Measurements from ENCODE around the gene FBXO44.

FBXO44 gene

GRCh38 chr1:11610629-11611180, 44.0 kb upstream of the FBXO44 start:
- no peak overlapping the region for H3K4me3 ChIP-seq (replicated peaks; ENCODE audit: insufficient read depth, low read length)
- TF ChIP-seq, protein P1, sequence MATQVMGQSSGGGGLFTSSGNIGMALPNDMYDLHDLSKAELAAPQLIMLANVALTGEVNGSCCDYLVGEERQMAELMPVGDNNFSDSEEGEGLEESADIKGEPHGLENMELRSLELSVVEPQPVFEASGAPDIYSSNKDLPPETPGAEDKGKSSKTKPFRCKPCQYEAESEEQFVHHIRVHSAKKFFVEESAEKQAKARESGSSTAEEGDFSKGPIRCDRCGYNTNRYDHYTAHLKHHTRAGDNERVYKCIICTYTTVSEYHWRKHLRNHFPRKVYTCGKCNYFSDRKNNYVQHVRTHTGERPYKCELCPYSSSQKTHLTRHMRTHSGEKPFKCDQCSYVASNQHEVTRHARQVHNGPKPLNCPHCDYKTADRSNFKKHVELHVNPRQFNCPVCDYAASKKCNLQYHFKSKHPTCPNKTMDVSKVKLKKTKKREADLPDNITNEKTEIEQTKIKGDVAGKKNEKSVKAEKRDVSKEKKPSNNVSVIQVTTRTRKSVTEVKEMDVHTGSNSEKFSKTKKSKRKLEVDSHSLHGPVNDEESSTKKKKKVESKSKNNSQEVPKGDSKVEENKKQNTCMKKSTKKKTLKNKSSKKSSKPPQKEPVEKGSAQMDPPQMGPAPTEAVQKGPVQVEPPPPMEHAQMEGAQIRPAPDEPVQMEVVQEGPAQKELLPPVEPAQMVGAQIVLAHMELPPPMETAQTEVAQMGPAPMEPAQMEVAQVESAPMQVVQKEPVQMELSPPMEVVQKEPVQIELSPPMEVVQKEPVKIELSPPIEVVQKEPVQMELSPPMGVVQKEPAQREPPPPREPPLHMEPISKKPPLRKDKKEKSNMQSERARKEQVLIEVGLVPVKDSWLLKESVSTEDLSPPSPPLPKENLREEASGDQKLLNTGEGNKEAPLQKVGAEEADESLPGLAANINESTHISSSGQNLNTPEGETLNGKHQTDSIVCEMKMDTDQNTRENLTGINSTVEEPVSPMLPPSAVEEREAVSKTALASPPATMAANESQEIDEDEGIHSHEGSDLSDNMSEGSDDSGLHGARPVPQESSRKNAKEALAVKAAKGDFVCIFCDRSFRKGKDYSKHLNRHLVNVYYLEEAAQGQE (IDR thresholded peaks at IDR 0.05; ENCODE audit: insufficient replicate concordance, low read depth) = no peak
- H3K27ac ChIP-seq (replicated peaks) = no peak overlapping the region
- H3K27me3 ChIP-seq (ENCODE audit: insufficient read depth, poor library complexity, severe bottlenecking) = no peaks in the 10 kb centered on the region
- no peak for DNase-seq (ENCODE audit: low read depth in 1 of 2, low spot score in 1 of 2)

DNA sequence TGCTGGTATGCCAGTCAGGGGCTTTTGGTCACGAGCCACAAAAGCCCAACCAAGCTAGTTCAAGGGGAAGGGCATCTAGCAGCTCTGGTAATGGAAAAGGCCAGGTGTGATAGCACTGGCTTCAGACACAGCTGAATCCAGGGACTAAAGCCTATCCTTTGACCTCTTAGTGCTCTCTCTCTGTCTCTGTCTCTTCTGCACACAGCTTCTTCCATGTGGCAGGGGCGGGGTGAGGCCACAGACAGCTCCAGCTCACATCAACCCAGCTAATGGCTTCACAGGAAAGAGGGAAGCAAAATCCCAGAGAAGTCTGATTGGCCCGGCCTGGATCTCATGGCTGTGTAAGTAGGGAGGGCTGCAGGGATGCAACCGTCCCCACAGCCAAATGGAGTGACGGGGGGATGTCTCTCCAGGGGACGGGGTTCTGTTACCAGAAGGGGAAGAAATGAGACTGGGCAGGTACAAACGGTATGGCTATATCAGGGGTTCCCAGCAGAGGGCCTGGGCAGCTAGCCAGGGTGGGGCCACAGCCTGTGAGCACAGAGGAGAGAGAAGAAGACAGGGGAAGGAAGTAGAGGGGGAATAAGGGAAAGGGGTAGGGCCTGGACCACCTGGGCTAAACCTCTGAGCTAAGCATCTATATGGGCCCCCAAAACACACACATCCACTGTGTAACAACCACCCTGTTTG, 42.9 kb upstream of the FBXO44 start:
- H3K4me3 ChIP-seq (replicated peaks; ENCODE audit: insufficient read depth, low read length) = no peak overlapping the region
- H3K27me3 ChIP-seq (ENCODE audit: insufficient read depth, poor library complexity, severe bottlenecking) = no peaks in the 10 kb centered on the region
- TF ChIP-seq, protein P1 (IDR thresholded peaks at IDR 0.05; ENCODE audit: insufficient replicate concordance, low read depth) = no peak
- TF ChIP-seq SPI1 (IDR thresholded peaks at IDR 0.05; ENCODE audit: borderline replicate concordance, low read depth) (no peak), POLR2AphosphoS5 (IDR thresholded peaks at IDR 0.05; ENCODE audit: low read depth) (no peak), GABPA (IDR thresholded peaks at IDR 0.05; ENCODE audit: low read depth) (no peak)
- TF ChIP-seq, protein P2, sequence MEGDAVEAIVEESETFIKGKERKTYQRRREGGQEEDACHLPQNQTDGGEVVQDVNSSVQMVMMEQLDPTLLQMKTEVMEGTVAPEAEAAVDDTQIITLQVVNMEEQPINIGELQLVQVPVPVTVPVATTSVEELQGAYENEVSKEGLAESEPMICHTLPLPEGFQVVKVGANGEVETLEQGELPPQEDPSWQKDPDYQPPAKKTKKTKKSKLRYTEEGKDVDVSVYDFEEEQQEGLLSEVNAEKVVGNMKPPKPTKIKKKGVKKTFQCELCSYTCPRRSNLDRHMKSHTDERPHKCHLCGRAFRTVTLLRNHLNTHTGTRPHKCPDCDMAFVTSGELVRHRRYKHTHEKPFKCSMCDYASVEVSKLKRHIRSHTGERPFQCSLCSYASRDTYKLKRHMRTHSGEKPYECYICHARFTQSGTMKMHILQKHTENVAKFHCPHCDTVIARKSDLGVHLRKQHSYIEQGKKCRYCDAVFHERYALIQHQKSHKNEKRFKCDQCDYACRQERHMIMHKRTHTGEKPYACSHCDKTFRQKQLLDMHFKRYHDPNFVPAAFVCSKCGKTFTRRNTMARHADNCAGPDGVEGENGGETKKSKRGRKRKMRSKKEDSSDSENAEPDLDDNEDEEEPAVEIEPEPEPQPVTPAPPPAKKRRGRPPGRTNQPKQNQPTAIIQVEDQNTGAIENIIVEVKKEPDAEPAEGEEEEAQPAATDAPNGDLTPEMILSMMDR (IDR thresholded peaks at IDR 0.05; ENCODE audit: insufficient read depth, low read length) = no peak
- DNase-seq (ENCODE audit: low read depth in 1 of 2, low spot score in 1 of 2) = no peak
- no peak overlapping the region for H3K27ac ChIP-seq (replicated peaks)

DNA sequence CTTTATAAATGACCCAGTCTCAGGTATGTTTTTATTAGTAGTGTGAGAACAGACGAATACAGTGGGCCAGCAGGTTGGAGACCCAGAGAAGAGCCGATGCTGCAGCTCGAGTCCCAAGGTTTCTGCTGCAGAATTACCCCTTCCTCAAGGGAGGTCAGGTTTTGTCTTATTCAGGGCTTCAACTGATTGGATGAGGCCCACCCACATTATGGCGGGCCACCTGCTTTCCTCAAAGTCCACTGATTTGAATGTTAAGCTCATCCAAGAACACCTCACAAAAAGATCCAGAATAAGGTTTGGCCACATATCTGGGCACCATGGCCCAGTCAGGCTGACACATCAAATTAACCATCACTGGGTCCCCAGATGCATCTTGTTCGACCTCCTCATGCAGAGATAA, 41.3 kb upstream of the FBXO44 start:
- Histone ChIP-seq H3K27me3 (ENCODE audit: insufficient read depth, poor library complexity, severe bottlenecking) (no peaks in the 10 kb centered on the region), H3K27ac (replicated peaks) (no peak overlapping the region), H3K4me3 (replicated peaks; ENCODE audit: insufficient read depth, low read length) (no peak overlapping the region)
- no peak for DNase-seq (ENCODE audit: low read depth in 1 of 2, low spot score in 1 of 2)
- TF ChIP-seq GABPA (IDR thresholded peaks at IDR 0.05; ENCODE audit: low read depth) (no peak), POLR2AphosphoS5 (IDR thresholded peaks at IDR 0.05; ENCODE audit: low read depth) (no peak), SPI1 (IDR thresholded peaks at IDR 0.05; ENCODE audit: borderline replicate concordance, low read depth) (no peak)
- TF ChIP-seq, protein P2 (IDR thresholded peaks at IDR 0.05; ENCODE audit: insufficient read depth, low read length) = no peak
- TF ChIP-seq, protein P1 (IDR thresholded peaks at IDR 0.05; ENCODE audit: insufficient replicate concordance, low read depth) = no peak

Measured in HL-60 (cell line).